PFSK-1 (cell line): ENCODE data around the gene ZYX.

Experiments
- FOXP2 ChIP-seq: optimal IDR thresholded peaks from 2 replicates; pipeline ENCODE3; 2011; ENCODE audit warnings: borderline replicate concordance, control low read depth, inconsistent platforms; ENCODE audit not compliant: insufficient read depth; ENCODE audit errors: extremely low read length, extremely low read depth
- POLR2AphosphoS5 ChIP-seq: IDR thresholded peaks from 2 replicates; pipeline ENCODE4 v1.6.1; 2012; ENCODE audit warnings: low read depth, mild to moderate bottlenecking, control low read depth, low read length, moderate library complexity
- SIN3A ChIP-seq: IDR thresholded peaks from 2 replicates; pipeline ENCODE4 v1.6.1; 2012; ENCODE audit warnings: mild to moderate bottlenecking, low read length, moderate library complexity, borderline replicate concordance; ENCODE audit not compliant: insufficient read depth
- TAF1 ChIP-seq: IDR thresholded peaks from 2 replicates; pipeline ENCODE4 v1.6.1; 2012; ENCODE audit warnings: low read length, control low read depth, borderline replicate concordance; ENCODE audit not compliant: insufficient read depth
- TF ChIP-seq, protein P1 (sequence below), 2 experiments: IDR thresholded peaks; 2 replicates each; pipeline versions ENCODE4 v1.6.1 to v1.8.0; 2011 to 2012; ENCODE audit warnings: low read depth in 2 of 2, low read length in 2 of 2, control low read depth in 1 of 2, inconsistent platforms in 1 of 2, mild to moderate bottlenecking in 1 of 2, moderate library complexity in 1 of 2; ENCODE audit not compliant: insufficient read depth in 1 of 2

DNA sequence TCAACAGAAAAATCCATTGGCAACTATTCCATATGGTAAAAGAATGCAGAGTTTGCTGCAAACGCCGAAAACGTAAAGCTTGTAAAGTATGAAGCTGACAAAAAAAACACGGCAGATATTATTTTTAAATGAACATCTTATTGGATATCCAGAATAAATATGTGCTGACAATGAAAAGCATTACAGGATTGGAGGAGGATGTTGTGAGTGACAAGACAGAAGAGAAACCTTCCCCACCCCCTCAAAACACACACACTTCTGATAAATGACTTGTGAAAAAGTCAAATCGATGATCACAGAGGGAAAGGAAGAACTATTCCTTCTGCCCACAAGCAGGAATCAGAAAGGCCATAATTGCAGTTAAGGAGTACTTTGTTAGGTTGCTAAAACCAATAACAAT lies 33.2 kb upstream of the ZYX start:
- TF ChIP-seq TAF1: no peak
- TF ChIP-seq, protein P1, sequence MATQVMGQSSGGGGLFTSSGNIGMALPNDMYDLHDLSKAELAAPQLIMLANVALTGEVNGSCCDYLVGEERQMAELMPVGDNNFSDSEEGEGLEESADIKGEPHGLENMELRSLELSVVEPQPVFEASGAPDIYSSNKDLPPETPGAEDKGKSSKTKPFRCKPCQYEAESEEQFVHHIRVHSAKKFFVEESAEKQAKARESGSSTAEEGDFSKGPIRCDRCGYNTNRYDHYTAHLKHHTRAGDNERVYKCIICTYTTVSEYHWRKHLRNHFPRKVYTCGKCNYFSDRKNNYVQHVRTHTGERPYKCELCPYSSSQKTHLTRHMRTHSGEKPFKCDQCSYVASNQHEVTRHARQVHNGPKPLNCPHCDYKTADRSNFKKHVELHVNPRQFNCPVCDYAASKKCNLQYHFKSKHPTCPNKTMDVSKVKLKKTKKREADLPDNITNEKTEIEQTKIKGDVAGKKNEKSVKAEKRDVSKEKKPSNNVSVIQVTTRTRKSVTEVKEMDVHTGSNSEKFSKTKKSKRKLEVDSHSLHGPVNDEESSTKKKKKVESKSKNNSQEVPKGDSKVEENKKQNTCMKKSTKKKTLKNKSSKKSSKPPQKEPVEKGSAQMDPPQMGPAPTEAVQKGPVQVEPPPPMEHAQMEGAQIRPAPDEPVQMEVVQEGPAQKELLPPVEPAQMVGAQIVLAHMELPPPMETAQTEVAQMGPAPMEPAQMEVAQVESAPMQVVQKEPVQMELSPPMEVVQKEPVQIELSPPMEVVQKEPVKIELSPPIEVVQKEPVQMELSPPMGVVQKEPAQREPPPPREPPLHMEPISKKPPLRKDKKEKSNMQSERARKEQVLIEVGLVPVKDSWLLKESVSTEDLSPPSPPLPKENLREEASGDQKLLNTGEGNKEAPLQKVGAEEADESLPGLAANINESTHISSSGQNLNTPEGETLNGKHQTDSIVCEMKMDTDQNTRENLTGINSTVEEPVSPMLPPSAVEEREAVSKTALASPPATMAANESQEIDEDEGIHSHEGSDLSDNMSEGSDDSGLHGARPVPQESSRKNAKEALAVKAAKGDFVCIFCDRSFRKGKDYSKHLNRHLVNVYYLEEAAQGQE (IDR thresholded peaks at IDR 0.05; ENCODE audit: insufficient read depth in 1 of 2, low read depth in 2 of 2, low read length in 2 of 2): no peak
- TF ChIP-seq SIN3A: no peak
- TF ChIP-seq POLR2AphosphoS5: no peak
- no peak for TF ChIP-seq FOXP2
